SK-N-MC (cell line): ENCODE data around the gene RUVBL2.

Experiments used
- EZH2 ChIP-seq: fragments of 200-600 bp; sonication (generic); IDR thresholded peaks from one replicate; pipeline ENCODE4 v1.6.1; 2017; ENCODE audit warnings: antibody characterized with exemption
- FOXP2 ChIP-seq: optimal IDR thresholded peaks from 2 replicates; pipeline ENCODE3; 2011; ENCODE audit warnings: mild to moderate bottlenecking, moderate library complexity; ENCODE audit not compliant: insufficient read depth; ENCODE audit errors: extremely low read length, control extremely low read depth
- POLR2AphosphoS5 ChIP-seq: IDR thresholded peaks from 2 replicates; pipeline ENCODE4 v1.6.1; 2012; ENCODE audit warnings: mild to moderate bottlenecking, low read depth, low read length, borderline replicate concordance

DNA sequence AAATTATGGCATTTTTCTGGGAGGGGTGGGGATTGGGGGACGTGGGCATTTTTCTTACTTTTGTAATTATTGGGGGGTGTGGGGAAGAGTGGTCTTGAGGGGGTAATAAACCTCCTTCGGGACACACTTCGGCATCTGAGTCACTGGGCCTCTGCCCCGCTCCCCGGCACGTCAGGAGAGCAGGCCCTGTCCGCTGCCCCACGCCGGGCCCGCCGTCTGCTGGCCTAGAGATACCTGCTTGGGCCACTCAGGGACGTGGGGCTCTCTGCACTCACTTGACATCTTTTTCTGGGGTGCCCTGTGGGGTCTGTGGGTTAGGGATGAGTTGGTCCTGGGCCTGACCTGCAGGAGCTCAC, 32.0 kb upstream of the RUVBL2 start:
- TF ChIP-seq POLR2AphosphoS5: no peak
- no peak for TF ChIP-seq EZH2
- TF ChIP-seq FOXP2: no peak
